Measurements from ENCODE around the gene KCNN2.

KCNN2 gene

DNA sequence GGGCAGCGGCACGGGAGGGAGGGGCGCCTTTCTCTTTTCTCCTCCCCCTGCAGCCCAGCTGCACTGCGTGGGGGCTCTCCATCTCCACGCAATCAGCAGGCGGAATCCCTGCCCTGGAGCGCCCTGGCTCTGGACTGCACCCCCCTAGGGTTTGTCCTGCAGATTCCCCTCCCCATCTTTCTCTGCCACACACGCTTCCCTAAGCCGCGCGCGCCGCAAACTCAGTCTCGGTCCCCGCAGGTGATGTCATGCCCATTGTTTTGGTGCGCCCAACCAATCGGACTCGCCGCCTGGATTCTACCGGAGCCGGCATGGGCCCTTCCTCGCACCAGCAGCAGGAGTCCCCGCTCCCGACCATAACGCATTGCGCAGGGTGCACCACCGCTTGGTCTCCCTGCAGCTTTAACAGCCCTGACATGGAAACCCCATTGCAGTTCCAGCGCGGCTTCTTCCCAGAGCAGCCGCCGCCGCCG is at the start of gene KCNN2:
TSS of gene KCNN2 (plus strand) at position 347 of the 473 bp plus-strand sequence. CDS start at position 417, 70 bp downstream.
- no peak for DNase-seq (ENCODE audit: low read depth)

DNA sequence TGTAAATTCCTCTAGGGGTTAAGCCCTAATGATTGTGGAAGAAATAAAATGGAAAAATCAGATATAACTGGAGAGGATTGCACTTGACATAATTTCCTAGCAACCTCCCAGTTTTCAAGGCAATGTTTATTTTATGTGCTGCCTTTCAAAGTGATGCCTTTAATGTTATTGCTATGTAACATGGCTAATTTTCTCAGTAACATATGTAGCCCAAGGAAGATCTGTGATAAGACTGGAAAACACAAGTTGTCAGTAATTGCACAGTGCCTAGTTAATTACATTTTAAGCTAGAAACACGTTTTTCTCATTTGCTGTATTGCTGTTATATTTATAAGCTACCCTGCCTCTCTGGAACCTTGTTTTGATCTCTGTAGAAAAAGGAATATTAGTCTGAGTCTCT is 49.2 kb upstream of the KCNN2 start:
- DNase-seq (ENCODE audit: low read depth): no peak

DNA sequence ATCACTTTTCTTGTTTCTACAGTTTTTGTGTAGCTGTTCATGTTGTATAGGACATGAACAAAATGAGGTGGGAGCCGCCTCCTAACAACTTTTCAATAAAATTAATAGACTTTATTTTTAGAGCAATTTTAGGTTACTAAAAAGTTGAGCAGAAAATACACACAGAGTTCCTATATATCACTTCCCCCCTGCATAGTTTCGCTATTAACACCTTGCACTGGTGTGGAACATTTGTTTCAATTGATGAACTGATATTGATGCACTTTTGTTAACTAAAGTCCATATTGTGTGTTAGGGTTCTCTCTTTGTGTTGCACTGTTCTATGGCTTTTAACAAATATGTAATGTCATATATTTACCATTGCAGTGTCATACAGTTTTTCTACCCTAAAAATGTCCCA is 47.8 kb upstream of the KCNN2 start:
- DNase-seq (ENCODE audit: low read depth): no peak

DNA sequence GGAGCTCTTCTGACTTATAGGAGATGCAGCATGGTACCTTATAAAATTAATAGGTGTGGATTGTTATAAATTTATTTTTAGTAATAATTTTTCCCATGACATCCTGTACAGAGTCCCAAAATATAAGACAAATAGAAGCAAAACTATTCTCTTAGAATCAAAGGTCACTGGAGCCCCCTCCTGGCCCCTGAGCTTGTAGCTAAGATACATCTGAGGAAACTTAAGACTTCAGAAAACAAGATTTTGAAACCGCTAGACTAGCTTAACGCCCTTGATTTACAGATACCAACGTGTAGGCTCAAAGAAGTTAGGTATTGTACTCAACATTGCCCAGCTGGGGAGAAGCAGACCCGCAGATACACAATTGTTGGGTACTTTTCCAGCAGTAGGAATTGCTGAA is 45.7 kb upstream of the KCNN2 start:
- DNase-seq (ENCODE audit: low read depth): no peak

DNA sequence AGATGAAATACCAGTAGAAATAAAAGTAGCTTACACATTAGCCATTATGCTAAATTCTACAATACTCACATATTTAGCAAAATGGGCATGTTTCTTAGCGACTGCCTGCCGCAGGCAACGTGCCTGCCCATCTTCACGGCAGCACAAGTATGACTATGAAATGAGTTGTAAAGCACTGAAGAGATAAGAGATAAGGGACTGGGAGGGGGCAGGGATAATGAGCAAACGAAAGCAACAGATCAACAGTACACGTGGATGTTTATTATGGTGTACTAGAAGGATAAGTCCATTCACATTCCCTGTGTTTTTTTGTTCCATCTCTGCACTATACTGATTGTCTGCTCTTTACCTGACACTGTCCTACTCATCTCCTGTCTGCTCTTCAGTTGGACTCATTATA is 44.1 kb upstream of the KCNN2 start:
- DNase-seq (ENCODE audit: low read depth): no peak

DNA sequence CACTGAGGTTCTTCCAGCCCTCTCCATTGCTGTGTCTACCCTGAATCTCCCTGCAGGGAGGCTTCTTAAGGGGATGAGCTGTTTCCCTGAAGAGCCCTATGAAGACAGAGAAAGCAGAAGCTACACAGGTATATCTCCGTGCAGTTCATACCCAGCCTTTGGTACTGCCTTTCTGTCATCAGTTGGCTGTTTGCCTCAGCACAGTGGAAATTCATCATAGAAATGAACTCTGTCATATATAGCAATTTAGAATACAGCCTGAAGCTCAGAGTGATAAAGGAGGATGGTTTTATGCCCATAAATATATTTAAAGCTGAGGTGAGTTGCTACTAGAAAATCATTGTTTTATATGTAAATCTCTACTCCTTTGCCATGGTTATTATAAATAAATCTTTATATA is 42.6 kb upstream of the KCNN2 start:
- no peak for DNase-seq (ENCODE audit: low read depth)

DNA sequence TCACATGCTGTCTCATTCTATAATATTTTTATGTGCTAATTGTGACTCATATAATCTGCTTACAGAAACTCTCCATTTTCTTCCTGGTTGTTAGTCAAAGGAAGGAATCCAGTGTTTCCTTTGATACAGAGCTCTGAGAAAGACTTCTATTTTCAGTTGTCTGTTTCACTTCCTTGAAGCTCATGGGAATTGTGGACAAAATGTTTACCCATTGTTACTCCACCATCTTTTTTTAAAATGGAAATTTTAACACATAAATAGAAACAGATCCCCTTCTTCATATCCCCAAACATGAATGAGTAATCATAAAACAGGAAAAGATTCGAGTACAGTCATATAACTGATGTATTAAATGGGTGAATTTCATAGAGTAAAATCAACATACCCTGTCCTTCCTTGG is 42.0 kb upstream of the KCNN2 start:
- no peak for DNase-seq (ENCODE audit: low read depth)

DNA sequence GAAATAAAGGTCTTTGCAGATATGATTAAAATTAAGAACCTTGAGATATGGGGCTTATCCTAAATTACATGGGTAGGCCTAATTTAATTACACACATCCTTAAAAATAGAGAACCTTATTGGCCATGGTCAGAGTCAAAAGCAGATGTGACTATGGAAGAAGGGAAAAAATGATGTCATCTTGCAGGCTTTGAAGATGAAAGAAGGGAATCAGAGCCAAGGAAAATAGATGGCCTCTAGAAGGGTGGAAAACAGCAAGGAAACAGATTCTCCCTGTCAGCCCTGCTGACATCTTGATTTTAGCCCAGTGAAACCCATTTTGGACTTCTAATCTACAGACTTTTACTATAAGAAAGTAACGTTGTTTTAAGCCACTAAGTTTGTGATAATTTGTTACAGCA is 37.6 kb upstream of the KCNN2 start:
- DNase-seq (ENCODE audit: low read depth): no peak

DNA sequence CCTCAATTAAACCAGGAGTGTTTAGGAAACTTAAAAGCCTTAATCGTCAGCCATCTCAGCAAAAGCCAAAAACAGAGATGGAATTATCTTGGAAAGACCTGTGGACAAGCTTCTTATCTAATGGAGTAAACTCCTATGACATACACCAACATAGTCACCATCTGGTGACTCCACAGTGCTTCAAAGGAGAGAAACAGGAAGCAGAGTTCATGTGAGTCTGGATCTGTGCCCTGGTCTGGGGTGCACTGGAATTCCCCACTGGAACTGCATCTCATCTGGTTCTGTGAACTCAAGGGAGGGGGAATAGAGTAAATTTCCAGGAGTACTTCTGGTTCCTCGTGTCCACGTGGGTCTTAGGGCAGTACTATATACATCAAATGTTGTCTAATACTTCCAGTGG is 36.3 kb upstream of the KCNN2 start:
- no peak for DNase-seq (ENCODE audit: low read depth)

DNA sequence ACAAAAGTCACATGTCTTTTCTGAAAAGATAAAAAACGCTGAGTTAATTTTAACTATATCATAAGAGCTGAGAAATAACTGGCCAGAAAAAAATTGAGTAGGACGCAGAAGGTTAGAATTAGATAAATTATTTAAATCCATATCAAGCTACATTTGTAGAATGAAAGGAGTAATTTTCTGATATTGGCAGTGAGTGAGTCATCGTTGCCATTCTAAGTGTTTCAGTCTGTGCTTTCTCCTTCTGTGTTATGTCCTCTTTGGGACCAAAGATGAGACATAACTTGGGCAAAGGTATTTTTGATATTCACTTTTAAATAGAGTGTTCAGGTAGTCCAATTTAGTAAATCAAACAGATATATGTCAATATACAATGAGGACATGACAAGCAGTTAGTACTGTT is 34.4 kb upstream of the KCNN2 start:
- no peak for DNase-seq (ENCODE audit: low read depth)

DNA sequence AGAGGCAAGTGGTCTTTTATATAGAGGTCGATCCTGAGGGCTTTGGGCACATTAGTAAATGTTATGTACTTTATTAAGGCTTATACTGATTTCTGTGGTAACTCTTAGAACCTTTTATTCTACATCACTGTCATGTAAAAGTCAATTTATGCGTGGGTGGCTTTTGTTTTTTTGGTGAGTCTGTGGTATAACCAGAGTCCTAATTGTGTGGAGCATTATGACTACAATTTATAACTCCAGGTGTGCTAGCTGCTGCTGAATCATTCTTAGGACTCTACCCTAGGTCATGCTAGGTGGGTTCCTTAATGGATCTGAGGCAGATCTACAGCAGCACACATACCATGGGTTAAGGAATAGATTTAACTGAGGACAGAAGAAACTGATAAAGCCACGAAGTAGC is 33.9 kb upstream of the KCNN2 start:
- DNase-seq (ENCODE audit: low read depth): no peak

DNA sequence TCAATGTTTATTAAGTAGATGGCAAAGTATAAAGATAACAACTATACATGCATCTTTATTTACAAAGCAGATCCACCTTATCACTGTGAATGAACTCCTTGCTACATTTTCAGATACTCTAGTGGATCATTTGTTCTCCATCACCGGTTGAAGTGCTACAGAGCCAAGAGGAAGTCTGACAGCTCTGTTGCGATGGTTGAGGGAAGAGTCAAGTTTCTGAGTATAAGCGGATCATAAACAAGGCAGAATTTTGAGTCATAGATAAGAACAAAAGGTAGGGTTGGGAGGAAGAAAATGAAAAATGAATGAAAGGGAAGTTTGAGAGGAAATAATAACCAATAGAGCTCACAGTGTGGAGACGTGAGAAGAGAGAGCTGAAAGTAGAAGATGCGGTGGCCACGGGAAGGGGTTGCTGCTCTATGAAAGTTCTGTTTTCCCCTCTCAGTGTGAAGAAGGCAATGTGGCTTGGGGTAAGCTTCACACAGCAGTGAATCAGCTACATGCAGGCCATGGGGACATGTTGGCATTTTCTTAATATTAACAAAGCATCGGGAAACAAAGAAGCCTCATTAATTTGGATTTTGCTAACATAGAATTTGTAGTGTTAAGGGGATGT is 30.8 kb upstream of the KCNN2 start:
- DNase-seq (ENCODE audit: low read depth): no peak

DNA sequence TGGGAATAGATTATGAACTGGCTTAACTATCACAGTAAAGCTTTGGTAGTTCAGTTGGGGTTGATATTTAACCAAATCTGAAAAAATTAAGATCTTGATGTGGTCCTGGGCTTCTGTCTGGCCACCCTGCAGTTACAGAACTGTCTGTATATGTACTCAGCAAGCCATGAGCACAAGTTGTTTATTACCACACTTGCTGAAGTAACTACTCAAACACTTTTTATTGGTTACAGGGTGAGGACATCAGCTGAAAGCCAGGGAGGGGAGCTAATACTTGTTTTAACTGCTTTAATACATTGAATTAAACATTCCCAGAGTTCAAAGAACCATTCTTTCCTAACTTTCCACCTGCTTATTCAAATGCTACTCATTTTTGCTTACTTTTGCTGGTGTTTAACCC is 29.4 kb upstream of the KCNN2 start:
- no peak for DNase-seq (ENCODE audit: low read depth)

DNA sequence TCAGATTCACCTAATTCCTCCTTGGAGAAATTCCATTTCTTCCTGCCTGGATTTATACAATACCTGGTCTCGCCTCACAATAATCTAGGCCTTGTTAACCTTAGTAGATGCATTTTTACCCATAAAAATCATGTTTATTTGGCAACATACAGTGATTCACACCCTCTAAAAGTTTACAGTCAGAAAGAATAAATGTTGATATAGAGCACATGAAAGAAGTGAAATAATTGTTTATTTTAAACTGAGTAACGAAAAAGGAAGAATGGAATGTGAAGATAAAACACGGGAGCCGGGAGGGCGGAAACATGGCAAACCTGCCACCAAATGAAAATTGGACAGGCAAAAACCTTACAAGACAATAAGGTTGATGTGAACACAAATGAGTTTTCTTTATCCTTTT is 28.9 kb upstream of the KCNN2 start:
- no peak for DNase-seq (ENCODE audit: low read depth)

DNA sequence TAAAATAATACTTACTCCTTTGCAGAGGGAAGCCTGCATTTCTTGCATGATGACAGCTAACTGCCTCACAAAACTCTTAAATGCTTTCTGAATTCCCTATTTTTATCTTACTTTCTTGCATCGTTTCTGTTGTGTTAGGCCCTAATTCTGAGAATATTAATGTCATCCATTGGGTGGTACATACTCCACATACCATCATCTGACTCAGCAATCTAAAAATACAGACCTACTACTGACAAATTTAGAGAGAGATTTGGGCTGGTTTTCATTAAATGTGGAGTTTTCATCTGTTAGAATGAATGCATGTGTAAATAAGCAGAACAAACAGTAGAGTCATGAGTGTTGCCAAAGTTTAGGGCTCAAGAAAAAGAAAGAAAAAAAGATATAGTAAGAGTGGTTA is 26.5 kb upstream of the KCNN2 start:
- no peak for DNase-seq (ENCODE audit: low read depth)

DNA sequence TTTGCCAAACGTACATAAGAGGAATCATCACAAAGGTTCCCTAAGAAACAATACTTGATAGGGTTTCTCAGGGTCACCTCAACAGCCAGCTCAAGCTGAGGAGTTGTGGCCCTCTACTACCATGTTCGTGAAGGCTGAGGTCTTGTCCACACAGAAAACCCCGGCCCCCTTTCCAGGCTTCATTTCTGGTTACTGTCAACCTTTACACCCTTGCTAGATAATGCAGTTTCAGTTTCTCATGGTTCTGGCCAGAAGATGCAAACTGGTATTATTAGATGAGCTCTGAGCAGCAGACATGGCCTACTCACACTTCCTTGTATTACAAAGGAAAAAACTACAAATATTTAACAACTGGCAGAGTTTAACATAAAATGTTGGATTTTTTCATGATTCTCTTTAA is 22.8 kb upstream of the KCNN2 start:
- DNase-seq (ENCODE audit: low read depth): no peak

DNA sequence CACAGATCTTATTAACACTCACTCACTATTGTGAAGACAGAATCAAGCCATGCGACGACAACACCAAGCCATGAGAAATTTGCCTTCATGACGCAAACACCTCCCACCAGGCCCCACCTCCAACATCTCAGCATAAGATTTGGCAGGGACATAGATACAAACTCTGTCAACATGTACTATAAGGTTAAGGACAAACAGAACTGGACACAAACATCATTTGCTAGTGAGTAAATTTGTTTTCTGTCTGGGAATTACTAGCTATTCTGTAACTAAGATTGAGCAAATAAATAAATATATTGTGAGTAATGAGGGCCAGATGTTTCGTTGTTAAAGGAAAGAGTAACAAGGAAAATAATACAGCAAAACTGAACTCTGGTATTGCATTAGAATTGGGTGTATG is 15.7 kb upstream of the KCNN2 start:
- DNase-seq (ENCODE audit: low read depth): no peak

DNA sequence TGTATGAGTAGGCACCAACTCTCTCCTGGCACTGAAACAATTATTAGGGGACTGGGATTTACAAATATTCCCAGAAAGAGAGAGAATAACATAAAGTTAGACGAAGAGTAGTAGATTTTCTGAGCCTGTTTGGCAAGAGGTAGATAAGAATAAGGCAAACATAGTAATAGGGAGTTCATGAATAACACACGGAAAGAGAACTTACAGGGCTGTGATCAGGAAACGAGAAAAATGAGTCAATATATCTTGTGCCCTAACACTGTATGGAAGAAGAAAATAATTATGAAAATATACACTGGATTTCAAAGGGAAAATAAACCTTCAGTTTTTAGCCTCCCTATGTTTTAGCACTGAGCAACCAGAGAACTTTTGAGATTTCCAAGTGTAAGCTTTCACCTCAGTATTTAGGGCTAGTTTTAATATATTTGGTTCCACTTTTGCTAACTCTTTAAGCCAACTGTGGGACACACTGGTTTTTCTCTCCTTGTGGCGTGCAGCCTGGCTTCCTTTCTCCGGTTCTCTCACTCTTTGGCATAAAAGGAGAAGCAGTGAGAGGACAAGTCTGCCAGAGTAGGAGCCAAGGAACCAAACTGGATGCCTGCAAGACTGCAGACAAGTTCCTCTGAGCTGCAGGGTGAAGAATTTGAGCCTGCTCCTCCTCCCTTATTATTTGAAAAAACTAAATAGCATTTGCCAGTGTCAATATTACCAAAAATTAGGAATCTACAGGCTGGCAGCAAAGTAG is 6.6 kb upstream of the KCNN2 start:
- DNase-seq (ENCODE audit: low read depth): no peak

DNA sequence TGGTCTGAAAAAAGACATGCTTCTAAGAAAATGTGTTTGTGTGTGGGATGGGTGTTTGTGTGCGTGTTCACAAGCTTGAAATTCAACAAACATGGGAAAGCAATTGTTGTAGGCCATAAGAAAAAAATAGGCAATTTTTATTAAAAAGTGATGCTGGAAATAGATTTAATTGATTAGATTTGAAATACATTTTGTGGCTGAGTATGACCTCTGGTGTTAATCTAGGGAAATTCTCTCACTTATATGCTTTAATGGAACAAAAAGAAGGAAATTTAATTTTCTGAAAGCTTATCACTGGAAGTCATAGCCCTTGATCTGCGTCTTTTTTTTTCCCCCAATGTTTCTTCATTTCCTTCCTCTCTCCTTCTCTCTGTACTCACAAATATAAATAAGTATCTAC is 3.5 kb upstream of the KCNN2 start:
- no peak for DNase-seq (ENCODE audit: low read depth)

DNA sequence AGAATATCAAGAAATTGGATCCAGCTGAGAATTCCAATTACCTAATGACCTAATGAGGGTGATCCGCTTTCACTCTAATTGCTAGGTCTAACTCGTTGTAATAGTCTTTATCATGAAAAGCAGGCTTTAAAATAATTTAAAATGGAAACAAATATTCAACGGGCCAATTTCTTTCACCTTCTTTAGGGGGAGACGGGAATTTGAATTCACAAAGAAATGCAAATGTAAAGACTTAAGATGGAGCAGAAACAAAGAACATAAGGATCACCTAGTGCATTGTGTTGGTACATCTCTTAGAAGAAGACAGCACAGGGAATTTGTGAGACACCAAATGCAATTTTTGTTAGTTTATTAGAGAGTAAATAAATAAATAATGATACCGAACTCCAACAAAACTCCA is 1.5 kb upstream of the KCNN2 start:
- DNase-seq (ENCODE audit: low read depth): no peak

DNA sequence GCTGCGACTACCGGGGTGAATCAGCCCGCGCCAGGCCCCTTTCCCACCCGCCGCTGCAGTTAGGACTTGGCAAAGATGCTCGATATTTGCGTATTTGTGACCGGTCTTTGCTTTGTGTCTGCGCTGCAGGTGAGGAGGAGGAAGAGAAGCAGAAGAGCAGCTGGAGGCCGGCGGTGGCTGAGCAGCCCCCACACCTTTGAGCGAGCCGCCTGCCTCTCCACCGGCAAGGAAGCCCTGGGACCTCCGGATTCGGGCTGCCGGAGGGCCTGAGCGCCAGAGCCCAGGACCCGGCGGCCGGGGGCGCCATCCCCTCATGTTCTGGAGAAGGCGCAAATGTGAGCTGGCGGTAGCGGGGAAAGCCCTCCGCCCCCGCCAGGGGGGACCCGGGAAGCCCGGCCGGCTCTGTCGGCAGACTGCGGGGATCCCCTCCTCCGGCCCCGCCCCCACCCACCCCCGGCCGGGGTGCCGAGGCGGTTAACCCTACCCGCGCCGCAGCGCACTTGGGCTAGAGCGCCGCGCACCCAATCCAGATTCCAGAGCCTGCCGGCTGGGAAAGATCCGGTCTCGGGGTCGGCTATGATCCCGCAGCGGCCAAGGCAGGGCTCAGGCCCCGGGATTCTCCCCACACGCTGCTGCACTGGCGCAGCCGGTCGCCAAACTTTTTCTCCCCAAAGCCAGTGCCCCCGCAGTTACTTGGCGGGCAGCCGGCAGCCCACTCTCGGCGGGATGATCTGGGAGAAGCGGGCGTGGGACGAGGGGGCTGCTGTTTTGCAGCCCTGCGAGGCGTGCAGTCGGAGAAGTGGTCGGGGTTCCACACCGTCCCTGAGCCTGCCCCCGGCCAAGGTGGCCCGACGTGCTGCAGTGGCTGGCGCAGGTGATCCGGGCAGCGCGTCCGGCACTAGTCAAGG is 800 bp upstream of the KCNN2 start:
- DNase-seq (ENCODE audit: low read depth): no peak

DNA sequence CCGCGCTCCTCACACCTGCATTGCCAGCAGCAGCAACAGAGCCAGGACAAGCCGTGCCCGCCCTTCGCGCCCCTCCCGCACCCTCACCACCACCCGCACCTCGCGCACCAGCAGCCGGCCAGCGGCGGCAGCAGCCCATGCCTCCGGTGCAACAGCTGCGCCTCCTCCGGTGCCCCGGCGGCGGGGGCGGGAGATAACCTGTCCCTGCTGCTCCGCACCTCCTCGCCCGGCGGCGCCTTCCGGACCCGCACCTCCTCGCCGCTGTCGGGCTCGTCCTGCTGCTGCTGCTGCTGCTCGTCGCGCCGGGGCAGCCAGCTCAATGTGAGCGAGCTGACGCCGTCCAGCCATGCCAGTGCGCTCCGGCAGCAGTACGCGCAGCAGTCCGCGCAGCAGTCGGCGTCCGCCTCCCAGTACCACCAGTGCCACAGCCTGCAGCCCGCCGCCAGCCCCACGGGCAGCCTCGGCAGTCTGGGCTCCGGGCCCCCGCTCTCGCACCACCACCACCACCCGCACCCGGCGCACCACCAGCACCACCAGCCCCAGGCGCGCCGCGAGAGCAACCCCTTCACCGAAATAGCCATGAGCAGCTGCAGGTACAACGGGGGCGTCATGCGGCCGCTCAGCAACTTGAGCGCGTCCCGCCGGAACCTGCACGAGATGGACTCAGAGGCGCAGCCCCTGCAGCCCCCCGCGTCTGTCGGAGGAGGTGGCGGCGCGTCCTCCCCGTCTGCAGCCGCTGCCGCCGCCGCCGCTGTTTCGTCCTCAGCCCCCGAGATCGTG is 517 bp downstream of the KCNN2 start:
- DNase-seq (ENCODE audit: low read depth): no peak
